DND-41 (cell line): ENCODE measurements around the gene IGF2BP3.

Experiments
- ATAC-seq: fragments of 200-7000 bp; cut with Tn5 transposase; 3 replicates; pipeline ENCODE4 v1.9.1; 2021; ENCODE audit warnings: low read depth; ENCODE audit not compliant: insufficient read depth
- DNase-seq: peaks from one replicate; pipeline ENCODE4 v3.0.0-alpha.2; 2020
- H2AFZ ChIP-seq: 2 replicates; pipeline ENCODE4 v1.6.0; 2012; ENCODE audit warnings: low read depth, low read length
- H3K27ac ChIP-seq: 2 replicates; pipeline ENCODE4 v1.5.1; 2012; ENCODE audit warnings: low read length, inconsistent platforms
- H3K27me3 ChIP-seq: fragments of 200-600 bp; sonication (generic); 2 replicates; pipeline ENCODE4 v1.6.0; 2012; ENCODE audit warnings: low read length, mild to moderate bottlenecking, inconsistent platforms; ENCODE audit not compliant: insufficient read depth, poor library complexity
- H3K36me3 ChIP-seq: 2 replicates; pipeline ENCODE4 v1.5.1; 2012; ENCODE audit warnings: low read length, inconsistent platforms; ENCODE audit not compliant: insufficient read depth
- H3K4me1 ChIP-seq: 2 replicates; pipeline ENCODE4 v1.5.1; 2012; ENCODE audit warnings: mild to moderate bottlenecking, low read length; ENCODE audit not compliant: insufficient read depth
- H3K4me2 ChIP-seq: 2 replicates; pipeline ENCODE4 v1.6.0; 2012; ENCODE audit warnings: mild to moderate bottlenecking, moderate library complexity, low read length, inconsistent platforms; ENCODE audit not compliant: insufficient read depth
- H3K4me3 ChIP-seq, 2 experiments: fragments of 200-600 bp in 1 of 2; shearing (Covaris generic) in 1 of 2; 2 replicates each; pipeline ENCODE4 v1.5.1; 2012 to 2016; ENCODE audit warnings: inconsistent platforms in 2 of 2, low read length in 2 of 2, mild to moderate bottlenecking in 2 of 2, low read depth in 1 of 2, moderate library complexity in 1 of 2
- H3K79me2 ChIP-seq: 2 replicates; pipeline ENCODE4 v1.6.0; 2012; ENCODE audit warnings: low read length, inconsistent platforms; ENCODE audit not compliant: insufficient read depth
- H3K9ac ChIP-seq: 2 replicates; pipeline ENCODE4 v1.6.0; 2012; ENCODE audit warnings: low read depth, mild to moderate bottlenecking, inconsistent platforms, low read length, moderate library complexity
- H3K9me3 ChIP-seq: 2 replicates; pipeline ENCODE4 v1.5.1; 2012; ENCODE audit warnings: low read length, moderate library complexity, mild to moderate bottlenecking, inconsistent platforms; ENCODE audit not compliant: insufficient read depth, severe bottlenecking
- H4K20me1 ChIP-seq: 2 replicates; pipeline ENCODE4 v1.6.0; 2012; ENCODE audit warnings: low read length; ENCODE audit not compliant: insufficient read depth
- EZH2 ChIP-seq: IDR thresholded peaks from 3 replicates; pipeline ENCODE4 v1.6.1; 2012; ENCODE audit warnings: borderline replicate concordance, low read depth, mild to moderate bottlenecking, moderate library complexity, low read length, inconsistent platforms; ENCODE audit not compliant: severe bottlenecking
- TF ChIP-seq, protein P1 (sequence below): IDR thresholded peaks from 2 replicates; pipeline ENCODE4 v1.5.1; 2012; ENCODE audit warnings: borderline replicate concordance, low read length, moderate library complexity, mild to moderate bottlenecking; ENCODE audit not compliant: poor library complexity, severe bottlenecking; ENCODE audit errors: extremely low read depth

The IGF2BP3 gene

DNA sequence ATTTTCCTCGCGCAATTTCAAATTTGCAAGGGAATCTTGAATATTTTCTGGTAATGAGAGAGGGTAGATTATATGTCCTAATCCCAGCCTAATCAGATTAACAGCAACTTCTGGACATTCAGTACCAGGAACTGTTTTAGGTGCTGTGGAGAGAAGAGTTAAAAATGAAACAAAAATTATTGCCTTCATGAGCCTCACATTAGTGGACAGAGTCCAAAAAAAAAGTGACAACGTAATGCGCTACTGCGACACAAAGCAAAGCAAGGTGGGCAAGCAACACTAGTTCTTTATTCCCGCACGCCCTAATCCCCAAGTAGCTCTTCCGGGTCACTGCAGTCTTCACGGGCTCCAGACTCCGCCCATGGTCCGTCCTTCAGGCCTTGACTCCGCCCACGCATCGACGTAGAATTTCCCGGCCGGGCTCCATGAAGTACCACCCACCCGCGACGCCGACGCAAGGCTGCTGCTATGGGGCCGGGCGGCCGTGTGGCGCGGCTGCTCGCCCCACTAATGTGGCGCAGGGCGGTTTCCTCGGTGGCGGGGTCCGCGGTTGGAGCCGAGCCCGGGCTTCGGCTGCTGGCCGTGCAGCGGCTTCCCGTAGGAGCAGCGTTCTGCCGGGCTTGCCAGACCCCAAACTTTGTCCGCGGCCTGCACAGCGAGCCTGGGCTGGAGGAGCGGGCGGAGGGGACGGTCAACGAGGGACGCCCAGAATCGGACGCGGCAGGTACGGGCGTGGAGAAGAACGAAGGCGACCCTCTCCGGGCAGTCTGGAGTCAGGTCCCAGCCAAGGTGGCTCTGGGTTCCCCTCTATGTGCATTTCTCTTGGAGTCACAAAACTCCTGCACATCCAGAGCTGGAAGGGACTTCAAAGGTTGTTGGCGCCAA, 171.2 kb downstream of the IGF2BP3 start, which contains the start of gene MALSU1:
MALSU1 (plus strand) TSS at position 455 of the 885 bp plus-strand sequence; CDS start at position 469, 14 bp downstream.
- H3K27me3 ChIP-seq: no peaks in the 10 kb centered on the region
- peak; percentile 99 for ATAC-seq

DNA sequence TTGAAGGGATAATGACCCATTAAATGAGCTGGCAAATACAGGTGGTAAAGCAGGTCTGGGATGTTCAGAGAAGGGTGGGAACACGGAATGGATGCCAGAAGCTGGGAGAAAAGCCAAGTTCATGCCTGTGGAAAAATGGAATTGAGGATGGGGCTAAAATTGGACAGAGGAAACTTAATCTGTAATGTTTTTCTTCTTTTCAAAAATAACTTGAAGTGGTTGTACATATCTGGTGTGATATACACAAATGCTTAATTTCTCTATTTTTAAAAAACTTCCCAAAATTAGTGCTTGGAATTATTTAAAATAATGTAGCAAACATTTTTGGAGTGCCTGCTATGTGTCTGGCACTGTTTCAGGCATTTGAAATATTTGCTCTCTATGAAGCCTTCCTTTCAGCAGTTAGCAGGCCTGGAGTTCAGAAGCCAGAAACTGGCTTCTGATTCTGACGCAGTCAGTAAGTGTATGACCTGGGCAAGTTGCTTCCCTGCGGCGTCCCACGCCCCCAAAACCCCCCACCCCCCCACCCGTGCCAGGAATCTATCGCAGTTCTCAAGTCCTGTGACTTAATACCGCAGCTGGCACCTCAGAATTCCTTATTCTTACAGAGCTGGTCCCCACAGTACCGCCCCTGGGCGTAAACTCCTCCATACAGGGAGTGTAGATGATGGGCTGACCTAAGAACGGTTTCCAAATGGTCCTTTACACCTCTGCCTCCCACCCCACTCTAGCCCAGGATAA, 172.0 kb downstream of the IGF2BP3 start:
- Histone ChIP-seq H3K9me3 (no peaks in the 10 kb centered on the region), H3K4me2 (peak overlapping the region; percentile 95), H4K20me1 (peaks cover 14% of the 10 kb centered on the region; the same call in 1 of the 2 replicates), H3K27me3 (no peaks in the 10 kb centered on the region), H3K4me1 (peaks cover 45% of the 10 kb centered on the region), H3K79me2 (peaks cover 42% of the 10 kb centered on the region), H3K27ac (peak overlapping the region; percentile 85), H3K9ac (peak overlapping the region; percentile 96), H3K4me3 (peak overlapping the region in 1 of 2 experiments; percentile 100; a peak in 3 of 4 replicates), H2AFZ (peak overlapping the region; percentile 84), H3K36me3 (peaks cover 22% of the 10 kb centered on the region)
- ATAC-seq (no peak), DNase-seq (no peak)
- no peak for TF ChIP-seq EZH2
- TF ChIP-seq, protein P1, sequence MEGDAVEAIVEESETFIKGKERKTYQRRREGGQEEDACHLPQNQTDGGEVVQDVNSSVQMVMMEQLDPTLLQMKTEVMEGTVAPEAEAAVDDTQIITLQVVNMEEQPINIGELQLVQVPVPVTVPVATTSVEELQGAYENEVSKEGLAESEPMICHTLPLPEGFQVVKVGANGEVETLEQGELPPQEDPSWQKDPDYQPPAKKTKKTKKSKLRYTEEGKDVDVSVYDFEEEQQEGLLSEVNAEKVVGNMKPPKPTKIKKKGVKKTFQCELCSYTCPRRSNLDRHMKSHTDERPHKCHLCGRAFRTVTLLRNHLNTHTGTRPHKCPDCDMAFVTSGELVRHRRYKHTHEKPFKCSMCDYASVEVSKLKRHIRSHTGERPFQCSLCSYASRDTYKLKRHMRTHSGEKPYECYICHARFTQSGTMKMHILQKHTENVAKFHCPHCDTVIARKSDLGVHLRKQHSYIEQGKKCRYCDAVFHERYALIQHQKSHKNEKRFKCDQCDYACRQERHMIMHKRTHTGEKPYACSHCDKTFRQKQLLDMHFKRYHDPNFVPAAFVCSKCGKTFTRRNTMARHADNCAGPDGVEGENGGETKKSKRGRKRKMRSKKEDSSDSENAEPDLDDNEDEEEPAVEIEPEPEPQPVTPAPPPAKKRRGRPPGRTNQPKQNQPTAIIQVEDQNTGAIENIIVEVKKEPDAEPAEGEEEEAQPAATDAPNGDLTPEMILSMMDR: no peak

More for the DNA sequence above, 171.2 kb downstream of the IGF2BP3 start, which contains the start of gene MALSU1:
- H4K20me1 ChIP-seq: peaks cover 14% of the 10 kb centered on the region; the same call in 1 of the 2 replicates
- DNase-seq: peak; percentile 97
- peak within 1 kb of the TSS; percentile 96 for H3K9ac ChIP-seq
- peaks cover 46% of the 10 kb centered on the region for H3K4me1 ChIP-seq
- peak within 1 kb of the TSS; percentile 84 for H2AFZ ChIP-seq
- H3K27ac ChIP-seq: peak within 1 kb of the TSS; percentile 85
- TF ChIP-seq EZH2: no peak
- TF ChIP-seq, protein P1: no peak
- peaks cover 49% of the 10 kb centered on the region for H3K79me2 ChIP-seq
- peak within 1 kb of the TSS; percentile 98 to 100 for H3K4me3 ChIP-seq
- peaks cover 22% of the 10 kb centered on the region for H3K36me3 ChIP-seq
- no peaks in the 10 kb centered on the region for H3K9me3 ChIP-seq
- H3K4me2 ChIP-seq: peak within 1 kb of the TSS; percentile 95

DNA sequence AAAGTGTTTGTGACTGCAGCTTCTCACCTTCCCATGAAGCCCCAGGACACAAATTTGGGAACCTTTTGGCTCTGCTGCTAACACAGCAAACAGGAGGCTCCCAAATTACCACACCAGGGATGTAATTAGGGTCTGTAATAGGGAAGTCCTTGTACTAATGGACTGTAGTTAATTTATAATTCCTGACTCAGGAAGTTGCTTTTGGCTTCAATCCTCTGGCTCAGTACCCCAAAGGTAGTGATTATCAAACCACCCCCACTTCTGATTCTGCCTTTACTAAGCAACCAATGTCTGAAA, 174.9 kb downstream of the IGF2BP3 start:
- no peak for TF ChIP-seq EZH2
- TF ChIP-seq, protein P1: no peak
- DNase-seq (no peak), ATAC-seq (no peak)
- H3K79me2 ChIP-seq: peaks cover 15% of the 10 kb centered on the region
- no peak overlapping the region for H3K27ac ChIP-seq
- H4K20me1 ChIP-seq: peaks cover 3% of the 10 kb centered on the region; the same call in 1 of the 2 replicates
- peaks cover 20% of the 10 kb centered on the region for H3K4me1 ChIP-seq
- H3K36me3 ChIP-seq: no peaks in the 10 kb centered on the region; the same call in 1 of the 2 replicates
- no peaks in the 10 kb centered on the region for H3K27me3 ChIP-seq
- H3K4me2 ChIP-seq: no peak overlapping the region
- H3K9ac ChIP-seq: no peak overlapping the region
- H3K4me3 ChIP-seq: no peak overlapping the region
- H2AFZ ChIP-seq: no peak overlapping the region; the same call in 1 of the 2 replicates
- no peaks in the 10 kb centered on the region for H3K9me3 ChIP-seq
